Adrenal gland (tissue), 12 donors: ENCODE measurements around the gene ZBED6. TPM values are rescaled to one million over a fixed set of nuclear protein-coding genes. Genes with fewer than 3 reads are reported as not detected.
A peak's percentile ranks its signal among the peaks of the same experiment; 100 is the strongest.

ENCODE experiments used
- DNase-seq, 7 donors: peaks; one replicate each; pipeline ENCODE4 v3.0.0-alpha.2; 2019 to 2020
- H3K27ac ChIP-seq, 5 donors: fragments of 200-600 bp; sonication (generic) in 4 of 5; 1 replicate in 3 of 5; 2 replicates in 2 of 5; pipeline versions ENCODE4 v1.5.1 to v1.8.0; 2016 to 2020; ENCODE audit warnings: mild to moderate bottlenecking in 1 of 5
- H3K27me3 ChIP-seq: fragments of 200-600 bp; 2 replicates; pipeline ENCODE4 v1.8.0; 2021
- H3K36me3 ChIP-seq, 2 donors: fragments of 200-600 bp; replicated peaks in 1 of 2; 1 replicate in 1 of 2; 2 replicates in 1 of 2; pipeline versions ENCODE4 v1.5.1 to v1.8.0; 2018 to 2022
- H3K4me1 ChIP-seq, 2 donors: fragments of 200-600 bp; replicated peaks in 1 of 2; 1 replicate in 1 of 2; 2 replicates in 1 of 2; pipeline versions ENCODE4 v1.5.1 to v1.8.0; 2018 to 2021
- H3K4me3 ChIP-seq, 4 donors: fragments of 200-600 bp; sonication (generic) in 3 of 4; one replicate each; pipeline ENCODE4 v1.5.1; 2016 to 2018
- H3K9me3 ChIP-seq, 3 donors: fragments of 200-600 bp; sonication (generic) in 1 of 3; replicated peaks in 1 of 3; 1 replicate in 2 of 3; 2 replicates in 1 of 3; pipeline versions ENCODE4 v1.5.1 to v1.8.0; 2016 to 2021
- POLR2A ChIP-seq, 2 donors: fragments of 450-650 bp; IDR thresholded peaks; one replicate each; pipeline ENCODE4 v1.6.1; 2017; ENCODE audit warnings: antibody characterized with exemption in 2 of 2, mild to moderate bottlenecking in 2 of 2, moderate library complexity in 1 of 2
- WGBS, 4 donors: extraction: QIAGEN DNeasy Blood & Tissue Kit in 2 of 4; methylation state at CpG; one replicate each; pipeline versions ENCODE4 v1.1.5 to v1.1.7; 2013 to 2017; 5-methylcytosine and 5-hydroxymethylcytosine counted together
- intact Hi-C, 2 donors: fragments of 100-400 bp; cut with DNase I; formaldehyde crosslinking; loops; one replicate each; pipeline versions ENCODE4 v1.14.1 to v1.15.0; 2022 to 2023
- polyA plus RNA-seq, 3 donors: library from polyadenylated mRNA; stranded (reverse); fragments of 200-250 nt in 2 of 3; fragments of 350-450 nt in 1 of 3; fragmentation: Illumina TruSeq in 1 of 3; extraction: RNeasy Lipid Tissue Mini Kit (QIAGEN cat#74804) in 1 of 3; gene quantifications; one replicate each; pipeline ENCODE4 v1.2.3, GENCODE V29; 2013 to 2014
- total RNA-seq, 9 donors: library from RNA; depleted of rRNA in 4 of 9; stranded (reverse); fragments of >200 nt in 4 of 9; fragments of 120-200 nt in 1 of 9; fragmentation: NEBNext Ultra II Directional in 1 of 9; extraction: Animal tissue kit (Norgen Biotek cat#: 25700) in 1 of 9; gene quantifications; one replicate each; pipeline versions ENCODE4 v1.1.0 to v1.2.4, GENCODE V29; 2013 to 2023
- TF ChIP-seq, protein P1 (sequence below), 6 experiments: fragments of 450-650 bp in 4 of 6; fragments of 200-600 bp in 2 of 6; sonication (generic) in 1 of 6; IDR thresholded peaks; 1 replicate in 5 of 6; 2 replicates in 1 of 6; pipeline versions ENCODE4 v1.5.1 to v1.8.0; 2016 to 2021; ENCODE audit warnings: antibody characterized with exemption in 6 of 6, mild to moderate bottlenecking in 2 of 6, moderate library complexity in 1 of 6
- donor health status: healthy with polysubstance abuse.
- donor health status: Bipolar disorder and iron deficiency.
- donor health status: DM: yes; HTN: yes; CAD: no.
- donor health status: DM: no; HTN: no; CAD: no.
- donor health status: DM: no; HTN: no; CAD: no.
- donor health status: DM: yes; HTN: yes; CAD: no.

Gene ZBED6
- total and polyA plus RNA-seq, 12 donors: 0.40 to 42.1 (median 21.3) TPM

DNA sequence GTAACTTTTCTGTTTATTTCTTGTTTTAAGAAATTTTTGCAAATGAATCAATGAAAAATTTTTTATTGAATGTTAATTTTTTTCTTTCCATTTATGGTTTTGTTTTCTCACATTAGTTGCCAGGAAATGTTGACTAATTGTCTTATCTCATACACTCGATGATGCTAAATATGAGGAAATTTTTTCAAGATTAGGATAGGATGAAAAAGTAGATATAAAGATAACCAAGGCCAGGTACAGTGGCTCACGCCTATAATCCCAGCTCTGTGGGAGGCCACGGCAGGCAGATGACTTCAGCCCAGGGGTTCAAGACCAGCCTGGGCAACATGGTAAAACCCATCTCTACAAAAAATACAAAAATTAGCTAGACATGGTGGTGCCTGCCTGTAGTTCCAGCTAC, 17.8 kb upstream of the ZBED6 start:
- H3K27me3 ChIP-seq: no peaks in the 10 kb centered on the region
- no peaks in the 10 kb centered on the region for H3K9me3 ChIP-seq
- intact Hi-C loops: no loop called here
- H3K4me1 ChIP-seq: no peaks in the 10 kb centered on the region
- WGBS, 4 donors: 33 to 45% (median 45%) methylated on average over 3 of the region's 3 CpGs
- DNase-seq: peak in 4 of 7 donors; percentile 55 to 72 (median 60)
- no peak overlapping the region for H3K4me3 ChIP-seq
- peak overlapping the region in 2 of 5 donors; percentile 58 to 88 for H3K27ac ChIP-seq
- TF ChIP-seq POLR2A (IDR thresholded peaks at IDR 0.05): no peak
- TF ChIP-seq, protein P1, sequence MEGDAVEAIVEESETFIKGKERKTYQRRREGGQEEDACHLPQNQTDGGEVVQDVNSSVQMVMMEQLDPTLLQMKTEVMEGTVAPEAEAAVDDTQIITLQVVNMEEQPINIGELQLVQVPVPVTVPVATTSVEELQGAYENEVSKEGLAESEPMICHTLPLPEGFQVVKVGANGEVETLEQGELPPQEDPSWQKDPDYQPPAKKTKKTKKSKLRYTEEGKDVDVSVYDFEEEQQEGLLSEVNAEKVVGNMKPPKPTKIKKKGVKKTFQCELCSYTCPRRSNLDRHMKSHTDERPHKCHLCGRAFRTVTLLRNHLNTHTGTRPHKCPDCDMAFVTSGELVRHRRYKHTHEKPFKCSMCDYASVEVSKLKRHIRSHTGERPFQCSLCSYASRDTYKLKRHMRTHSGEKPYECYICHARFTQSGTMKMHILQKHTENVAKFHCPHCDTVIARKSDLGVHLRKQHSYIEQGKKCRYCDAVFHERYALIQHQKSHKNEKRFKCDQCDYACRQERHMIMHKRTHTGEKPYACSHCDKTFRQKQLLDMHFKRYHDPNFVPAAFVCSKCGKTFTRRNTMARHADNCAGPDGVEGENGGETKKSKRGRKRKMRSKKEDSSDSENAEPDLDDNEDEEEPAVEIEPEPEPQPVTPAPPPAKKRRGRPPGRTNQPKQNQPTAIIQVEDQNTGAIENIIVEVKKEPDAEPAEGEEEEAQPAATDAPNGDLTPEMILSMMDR (IDR thresholded peaks at IDR 0.05): no peak
- H3K36me3 ChIP-seq: no peaks in the 10 kb centered on the region

DNA sequence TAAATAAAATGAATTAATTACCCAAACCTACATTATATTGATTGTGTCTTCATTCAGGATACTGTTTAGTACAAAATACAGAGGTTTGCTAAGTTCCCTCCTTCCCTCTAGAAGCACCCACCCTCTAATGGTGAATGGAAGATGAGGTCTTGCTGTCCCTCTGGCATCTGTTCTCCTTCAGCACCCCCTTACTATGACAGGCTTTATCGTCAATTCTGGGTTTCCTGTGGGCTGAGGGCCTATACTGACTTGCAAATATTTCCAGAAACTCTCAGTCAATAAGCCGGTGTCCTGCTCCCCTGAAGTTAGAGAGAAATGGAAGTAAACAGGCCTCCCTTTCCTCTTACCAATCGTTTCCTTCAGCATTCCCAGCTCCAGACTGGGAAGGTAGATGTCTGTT, 17.3 kb upstream of the ZBED6 start:
- Histone ChIP-seq H3K4me3 (no peak overlapping the region), H3K27me3 (no peaks in the 10 kb centered on the region), H3K36me3 (no peaks in the 10 kb centered on the region), H3K27ac (peak overlapping the region in 2 of 5 donors; percentile 58 to 88), H3K4me1 (no peaks in the 10 kb centered on the region), H3K9me3 (no peaks in the 10 kb centered on the region)
- WGBS, 4 donors: 79 to 86% (median 83%) methylated on average over 3 of the region's 3 CpGs
- DNase-seq: no peak
- no peak for TF ChIP-seq POLR2A (IDR thresholded peaks at IDR 0.05)
- TF ChIP-seq, protein P1 (IDR thresholded peaks at IDR 0.05): no peak
- intact Hi-C loops: no loop called here

DNA sequence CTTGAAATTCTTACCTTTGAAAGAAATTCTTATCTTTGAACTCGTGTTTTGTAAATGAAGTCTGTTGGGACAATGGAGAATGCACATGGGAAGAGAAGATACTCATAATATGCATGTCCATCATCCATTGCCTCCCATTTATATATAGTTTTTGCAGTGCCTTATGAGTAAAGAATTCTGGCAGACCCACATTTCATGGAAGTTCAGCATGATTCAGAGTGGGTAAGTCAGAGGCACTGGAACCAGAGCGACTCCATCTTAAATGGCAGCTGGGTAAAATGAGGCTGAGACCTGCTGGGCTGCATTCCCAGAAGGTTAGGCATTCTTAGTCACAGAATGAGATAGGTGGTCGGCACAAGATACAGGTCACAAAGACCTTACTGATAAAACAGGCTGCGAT, 16.6 kb upstream of the ZBED6 start:
- DNase-seq: no peak
- H3K4me3 ChIP-seq: no peak overlapping the region
- H3K27ac ChIP-seq: no peak overlapping the region
- no peaks in the 10 kb centered on the region for H3K36me3 ChIP-seq
- H3K4me1 ChIP-seq: no peaks in the 10 kb centered on the region
- intact Hi-C loops: no loop called here
- no peak for TF ChIP-seq POLR2A (IDR thresholded peaks at IDR 0.05)
- TF ChIP-seq, protein P1 (IDR thresholded peaks at IDR 0.05): no peak
- 76 to 95% (median 85%) methylated on average over 4 of the region's 4 CpGs for WGBS, 4 donors
- H3K9me3 ChIP-seq: no peaks in the 10 kb centered on the region
- H3K27me3 ChIP-seq: no peaks in the 10 kb centered on the region

DNA sequence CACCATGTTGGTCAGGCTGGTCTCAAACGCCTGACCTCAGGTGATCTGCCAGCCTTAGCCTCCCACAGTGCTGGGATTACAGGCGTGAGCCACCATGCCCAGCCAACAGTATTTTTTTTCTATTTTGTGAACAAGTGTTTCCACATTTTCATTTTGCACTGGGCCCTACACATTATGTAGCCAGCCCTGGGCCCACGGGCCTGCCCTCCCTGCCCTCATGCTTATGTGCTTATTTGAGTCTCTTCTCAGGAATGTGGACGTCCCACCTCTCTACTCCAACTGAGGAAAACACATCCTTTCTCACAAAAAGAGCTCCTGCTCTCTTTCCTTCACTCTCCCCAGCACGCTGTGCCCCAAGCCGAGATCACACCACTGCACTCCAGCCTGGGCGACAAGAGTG, 13.5 kb upstream of the ZBED6 start:
- intact Hi-C loops: no loop called here
- WGBS, 4 donors: 90 to 95% (median 92%) methylated on average over 7 of the region's 7 CpGs
- Histone ChIP-seq H3K9me3 (no peaks in the 10 kb centered on the region), H3K4me1 (no peaks in the 10 kb centered on the region), H3K27me3 (no peaks in the 10 kb centered on the region), H3K36me3 (no peaks in the 10 kb centered on the region), H3K4me3 (no peak overlapping the region), H3K27ac (no peak overlapping the region)
- DNase-seq: no peak
- TF ChIP-seq, protein P1 (IDR thresholded peaks at IDR 0.05): no peak
- no peak for TF ChIP-seq POLR2A (IDR thresholded peaks at IDR 0.05)
